ENCODE measurements around the gene PCAT7. TPM values are rescaled to one million over a fixed set of nuclear protein-coding genes. Genes with fewer than 3 reads are reported as not detected.

Gene PCAT7
- not detected in 2 replicates for total RNA-seq

GRCh38 chr9:94554439-94555331, at the start of gene PCAT7:
TSS of gene PCAT7 (plus strand) at chr9:94555083.

GRCh38 chr9:94593459-94594345, 38.8 kb downstream of the PCAT7 start, which contains the start of gene FBP2:
TSS of gene FBP2 (minus strand) at chr9:94593824. CDS start at chr9:94593726, 98 bp downstream.

Other genes with a start within 250 kb of the PCAT7 start
- not detected in 2 replicates for gene NUTM2F, start 226.4 kb upstream of the PCAT7 start, total RNA-seq
- not detected in 2 replicates for gene FBP2, start 38.7 kb downstream of the PCAT7 start, total RNA-seq
- gene FBP1, start 84.4 kb downstream of the PCAT7 start, total RNA-seq, result 0.09 and 0.33 TPM in 2 replicates
- 35.7 and 45.7 TPM in 2 replicates for gene AOPEP, start 171.6 kb downstream of the PCAT7 start, total RNA-seq